Activated naive CD8-positive, alpha-beta T cell (primary cell): ENCODE measurements around the gene SFMBT2.

Experiments used
- H3K27ac Mint-ChIP-seq: one replicate; pipeline ENCODE4 v1.8.0; 2021; ENCODE audit warnings: mixed read lengths
- H3K27me3 Mint-ChIP-seq: one replicate; pipeline ENCODE4 v1.8.0; 2021; ENCODE audit warnings: mixed read lengths
- H3K36me3 Mint-ChIP-seq: one replicate; pipeline ENCODE4 v1.8.0; 2021; ENCODE audit warnings: mixed read lengths
- H3K4me1 Mint-ChIP-seq: one replicate; pipeline ENCODE4 v1.8.0; 2021; ENCODE audit warnings: low read depth, mixed read lengths
- H3K4me3 Mint-ChIP-seq: one replicate; pipeline ENCODE4 v1.8.0; 2021; ENCODE audit warnings: mild to moderate bottlenecking, mixed read lengths
- H3K9me3 Mint-ChIP-seq: one replicate; pipeline ENCODE4 v1.8.0; 2021; ENCODE audit warnings: low read depth, mixed read lengths

The SFMBT2 gene

GRCh38 chr10:7150349-7150748 lies 260.5 kb downstream of the SFMBT2 start:
- peaks cover 4% of the 10 kb centered on the region for H3K27me3 Mint-ChIP-seq
- H3K36me3 Mint-ChIP-seq = no peaks in the 10 kb centered on the region
- no peak overlapping the region for H3K4me3 Mint-ChIP-seq
- H3K27ac Mint-ChIP-seq = no peak overlapping the region
- no peaks in the 10 kb centered on the region for H3K4me1 Mint-ChIP-seq
- no peaks in the 10 kb centered on the region for H3K9me3 Mint-ChIP-seq

GRCh38 chr10:7146189-7146588 lies 264.6 kb downstream of the SFMBT2 start:
- Mint-ChIP-seq H3K9me3 (peaks cover 3% of the 10 kb centered on the region), H3K27ac (no peak overlapping the region), H3K4me1 (no peaks in the 10 kb centered on the region)

GRCh38 chr10:7136016-7136415 lies 274.8 kb downstream of the SFMBT2 start:
- Mint-ChIP-seq H3K27me3 (peaks cover 2% of the 10 kb centered on the region), H3K4me3 (no peak overlapping the region), H3K27ac (no peak overlapping the region), H3K9me3 (no peaks in the 10 kb centered on the region), H3K4me1 (peaks cover 11% of the 10 kb centered on the region), H3K36me3 (no peaks in the 10 kb centered on the region)

More at GRCh38 chr10:7146189-7146588, 264.6 kb downstream of the SFMBT2 start:
- no peak overlapping the region for H3K4me3 Mint-ChIP-seq
- H3K36me3 Mint-ChIP-seq = peaks cover 2% of the 10 kb centered on the region
- peaks cover 4% of the 10 kb centered on the region for H3K27me3 Mint-ChIP-seq

GRCh38 chr10:7135188-7135587 lies 275.6 kb downstream of the SFMBT2 start:
- Mint-ChIP-seq H3K36me3 (no peaks in the 10 kb centered on the region), H3K9me3 (no peaks in the 10 kb centered on the region), H3K27me3 (peaks cover 2% of the 10 kb centered on the region), H3K4me3 (no peak overlapping the region), H3K27ac (no peak overlapping the region), H3K4me1 (peaks cover 11% of the 10 kb centered on the region)

GRCh38 chr10:7134448-7134847 lies 276.4 kb downstream of the SFMBT2 start:
- H3K9me3 Mint-ChIP-seq = no peaks in the 10 kb centered on the region
- H3K27ac Mint-ChIP-seq = no peak overlapping the region
- H3K36me3 Mint-ChIP-seq = no peaks in the 10 kb centered on the region
- H3K27me3 Mint-ChIP-seq = peaks cover 2% of the 10 kb centered on the region
- H3K4me3 Mint-ChIP-seq = no peak overlapping the region
- H3K4me1 Mint-ChIP-seq = peaks cover 11% of the 10 kb centered on the region

- Mint-ChIP-seq H3K9me3 (no peaks in the 10 kb centered on the region), H3K36me3 (no peaks in the 10 kb centered on the region), H3K27ac (no peak overlapping the region), H3K27me3 (peaks cover 2% of the 10 kb centered on the region), H3K4me3 (no peak overlapping the region), H3K4me1 (peaks cover 11% of the 10 kb centered on the region)
Observed at GRCh38 chr10:7133958-7134357, 276.9 kb downstream of the SFMBT2 start.

GRCh38 chr10:7133278-7133677 lies 277.6 kb downstream of the SFMBT2 start:
- peaks cover 2% of the 10 kb centered on the region for H3K27me3 Mint-ChIP-seq
- H3K4me3 Mint-ChIP-seq = no peak overlapping the region
- H3K36me3 Mint-ChIP-seq = no peaks in the 10 kb centered on the region
- peaks cover 11% of the 10 kb centered on the region for H3K4me1 Mint-ChIP-seq
- H3K9me3 Mint-ChIP-seq = no peaks in the 10 kb centered on the region
- no peak overlapping the region for H3K27ac Mint-ChIP-seq

GRCh38 chr10:7130191-7130911 lies 280.5 kb downstream of the SFMBT2 start:
- Mint-ChIP-seq H3K4me3 (no peak overlapping the region), H3K27ac (no peak overlapping the region), H3K9me3 (no peaks in the 10 kb centered on the region), H3K27me3 (peaks cover 3% of the 10 kb centered on the region), H3K36me3 (no peaks in the 10 kb centered on the region), H3K4me1 (peaks cover 11% of the 10 kb centered on the region)

GRCh38 chr10:7123774-7124173 lies 287.1 kb downstream of the SFMBT2 start:
- Mint-ChIP-seq H3K4me3 (no peak overlapping the region), H3K4me1 (peaks cover 8% of the 10 kb centered on the region), H3K36me3 (no peaks in the 10 kb centered on the region), H3K27ac (no peak overlapping the region), H3K27me3 (peaks cover 1% of the 10 kb centered on the region), H3K9me3 (no peaks in the 10 kb centered on the region)

- Mint-ChIP-seq H3K27me3 (peaks cover 1% of the 10 kb centered on the region), H3K4me3 (no peak overlapping the region), H3K9me3 (no peaks in the 10 kb centered on the region), H3K36me3 (no peaks in the 10 kb centered on the region), H3K4me1 (peaks cover 8% of the 10 kb centered on the region), H3K27ac (no peak overlapping the region)
Observed at GRCh38 chr10:7122561-7122960, 288.3 kb downstream of the SFMBT2 start.

GRCh38 chr10:7121154-7121797 lies 289.6 kb downstream of the SFMBT2 start:
- peaks cover 8% of the 10 kb centered on the region for H3K4me1 Mint-ChIP-seq
- peaks cover 1% of the 10 kb centered on the region for H3K27me3 Mint-ChIP-seq
- H3K9me3 Mint-ChIP-seq = no peaks in the 10 kb centered on the region
- no peaks in the 10 kb centered on the region for H3K36me3 Mint-ChIP-seq
- H3K4me3 Mint-ChIP-seq = no peak overlapping the region
- no peak overlapping the region for H3K27ac Mint-ChIP-seq

GRCh38 chr10:7119325-7120015 lies 291.4 kb downstream of the SFMBT2 start:
- H3K27ac Mint-ChIP-seq = no peak overlapping the region
- no peaks in the 10 kb centered on the region for H3K27me3 Mint-ChIP-seq
- no peak overlapping the region for H3K4me3 Mint-ChIP-seq
- no peaks in the 10 kb centered on the region for H3K36me3 Mint-ChIP-seq
- no peaks in the 10 kb centered on the region for H3K9me3 Mint-ChIP-seq
- H3K4me1 Mint-ChIP-seq = peaks cover 8% of the 10 kb centered on the region

- Mint-ChIP-seq H3K36me3 (no peaks in the 10 kb centered on the region), H3K9me3 (no peaks in the 10 kb centered on the region), H3K27ac (no peak overlapping the region), H3K4me1 (peaks cover 8% of the 10 kb centered on the region), H3K4me3 (no peak overlapping the region), H3K27me3 (no peaks in the 10 kb centered on the region)
Observed at GRCh38 chr10:7117806-7118674, 292.8 kb downstream of the SFMBT2 start.

GRCh38 chr10:7117177-7117799 lies 293.5 kb downstream of the SFMBT2 start:
- Mint-ChIP-seq H3K36me3 (no peaks in the 10 kb centered on the region), H3K4me3 (no peak overlapping the region), H3K27ac (no peak overlapping the region), H3K4me1 (peaks cover 8% of the 10 kb centered on the region), H3K27me3 (no peaks in the 10 kb centered on the region), H3K9me3 (no peaks in the 10 kb centered on the region)
